Measurements from ENCODE around the gene TSEN15.

The TSEN15 gene

DNA sequence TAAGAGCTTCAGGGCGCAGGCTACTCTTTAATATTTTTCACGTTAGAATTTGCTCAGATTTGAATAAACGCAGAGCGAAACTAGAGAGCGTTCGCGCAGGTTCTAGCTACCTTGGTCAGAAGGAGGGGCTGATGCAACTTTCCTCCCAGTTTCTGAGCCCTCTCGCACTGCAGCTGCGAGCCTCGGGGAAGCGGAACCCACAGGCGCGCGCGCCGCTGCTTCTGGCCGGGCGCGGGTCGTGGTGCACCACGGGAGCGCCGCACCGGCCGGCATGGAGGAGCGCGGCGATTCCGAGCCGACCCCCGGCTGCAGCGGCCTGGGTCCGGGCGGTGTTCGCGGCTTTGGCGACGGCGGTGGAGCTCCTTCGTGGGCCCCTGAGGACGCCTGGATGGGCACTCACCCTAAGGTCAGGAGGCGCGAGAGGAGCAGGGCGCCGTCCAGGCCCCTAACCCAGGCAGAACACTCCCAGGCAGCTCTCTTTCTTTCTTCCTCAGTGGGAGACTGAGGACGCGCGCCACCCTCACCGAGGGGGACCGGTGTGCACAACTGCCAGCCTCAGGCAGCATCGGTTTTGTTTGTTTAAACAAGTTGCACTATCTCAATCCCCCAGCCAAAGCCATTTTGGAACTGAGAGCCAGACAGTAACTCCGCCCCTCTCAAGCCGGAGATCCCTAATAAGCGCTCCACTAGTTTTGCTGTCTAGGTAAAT lies at the start of gene TSEN15:
TSS of gene TSEN15 (plus strand) at position 246 of the 709 bp plus-strand sequence. CDS start at position 272, 26 bp downstream.
- DNase-seq (ENCODE audit: low read depth in 2 of 2): peak; percentile 70 to 73

- DNase-seq (ENCODE audit: low read depth in 2 of 2): no peak
Measured at GRCh38 chr1:184002071-184002470, 49.5 kb upstream of the TSEN15 start.

- no peak for DNase-seq (ENCODE audit: low read depth in 2 of 2)
Measured at GRCh38 chr1:184004935-184005334, 46.6 kb upstream of the TSEN15 start.

- DNase-seq (ENCODE audit: low read depth in 2 of 2): no peak
Measured at GRCh38 chr1:184005506-184005905, 46.0 kb upstream of the TSEN15 start.

GRCh38 chr1:184010788-184011187 lies 40.7 kb upstream of the TSEN15 start:
- no peak for DNase-seq (ENCODE audit: low read depth in 2 of 2)

- no peak for DNase-seq (ENCODE audit: low read depth in 2 of 2)
Measured at GRCh38 chr1:184012187-184012586, 39.3 kb upstream of the TSEN15 start.

GRCh38 chr1:184014271-184014670 lies 37.3 kb upstream of the TSEN15 start:
- no peak for DNase-seq (ENCODE audit: low read depth in 2 of 2)

- no peak for DNase-seq (ENCODE audit: low read depth in 2 of 2)
Measured at GRCh38 chr1:184016169-184016568, 35.4 kb upstream of the TSEN15 start.

DNA sequence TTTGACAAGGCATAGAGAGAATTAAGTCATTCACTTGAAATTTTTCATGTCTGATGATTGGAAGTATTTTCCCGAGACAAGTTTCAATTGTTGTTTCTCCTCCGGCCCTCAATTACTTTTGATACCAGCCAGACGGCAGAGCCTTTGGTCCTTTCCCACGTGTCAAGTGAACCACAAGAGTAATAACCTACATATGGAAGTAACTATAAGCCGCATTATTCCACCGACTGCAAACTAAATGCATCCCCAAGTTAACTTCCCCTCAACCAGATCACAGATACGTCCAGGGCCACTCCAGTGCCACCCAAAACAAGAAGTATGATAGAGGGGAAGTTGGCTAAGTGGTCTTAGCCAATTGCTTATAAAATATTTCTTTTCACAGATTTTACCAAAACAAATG lies 34.2 kb upstream of the TSEN15 start:
- no peak for DNase-seq (ENCODE audit: low read depth in 2 of 2)

- no peak for DNase-seq (ENCODE audit: low read depth in 2 of 2)
Measured at GRCh38 chr1:184018622-184019021, 32.9 kb upstream of the TSEN15 start.

DNA sequence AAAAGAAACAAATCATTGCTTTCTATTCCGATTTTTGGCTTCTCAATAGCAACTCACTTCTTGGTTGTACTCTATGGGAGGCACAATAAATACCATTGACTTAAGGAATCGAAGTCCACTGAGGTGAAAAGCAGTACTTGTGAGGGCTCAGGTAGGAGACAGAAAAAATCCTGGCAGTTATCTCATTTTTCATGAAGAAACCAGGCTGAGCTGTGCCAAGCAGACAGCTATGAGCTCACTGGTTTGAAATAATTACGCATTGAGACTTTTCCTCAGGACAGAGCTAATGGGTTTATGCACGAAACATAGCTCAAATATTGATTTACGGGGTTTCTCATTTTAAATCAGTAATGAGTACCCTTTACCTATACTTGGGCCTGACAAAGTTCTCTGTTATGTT lies 32.5 kb upstream of the TSEN15 start:
- DNase-seq (ENCODE audit: low read depth in 2 of 2): no peak

GRCh38 chr1:184019506-184019905 lies 32.0 kb upstream of the TSEN15 start:
- no peak for DNase-seq (ENCODE audit: low read depth in 2 of 2)

DNA sequence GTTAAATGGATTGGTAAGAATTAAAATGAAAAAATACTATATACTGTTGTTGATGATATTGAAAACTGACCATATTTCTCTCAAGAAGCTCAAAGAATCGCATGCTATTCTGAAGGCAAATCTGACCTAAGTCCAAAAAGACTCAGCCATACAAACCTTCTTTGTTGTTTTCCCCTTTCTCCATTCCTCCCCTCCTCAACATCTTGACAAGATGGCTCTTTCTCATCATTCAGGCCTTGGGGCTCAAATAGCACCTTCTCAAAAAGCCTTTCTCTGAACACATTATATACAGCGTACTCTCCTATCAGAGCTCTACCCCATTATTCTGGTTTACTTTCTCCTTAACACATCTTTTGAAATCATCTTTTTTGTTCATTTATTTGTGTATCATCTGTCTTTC lies 31.2 kb upstream of the TSEN15 start:
- no peak for DNase-seq (ENCODE audit: low read depth in 2 of 2)

DNA sequence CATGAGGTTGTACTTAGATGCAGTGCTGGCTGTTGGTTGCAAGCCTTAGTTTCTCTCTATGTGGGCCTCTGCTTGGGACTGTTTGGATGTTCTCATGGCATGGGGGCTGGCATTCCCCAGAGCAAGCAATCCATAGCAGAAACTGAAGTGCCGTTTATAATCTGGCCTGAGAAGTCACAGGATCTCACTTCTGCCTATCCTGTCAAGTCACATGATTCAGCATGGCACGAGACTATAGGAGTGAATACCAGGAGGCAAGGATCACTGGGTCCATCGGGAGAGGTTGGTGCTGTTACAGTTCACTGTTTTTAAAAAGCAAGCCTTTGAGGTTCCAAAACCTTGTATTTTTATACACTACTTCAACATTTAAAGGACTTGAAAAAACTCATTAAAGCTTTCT lies 30.7 kb upstream of the TSEN15 start:
- no peak for DNase-seq (ENCODE audit: low read depth in 2 of 2)

DNA sequence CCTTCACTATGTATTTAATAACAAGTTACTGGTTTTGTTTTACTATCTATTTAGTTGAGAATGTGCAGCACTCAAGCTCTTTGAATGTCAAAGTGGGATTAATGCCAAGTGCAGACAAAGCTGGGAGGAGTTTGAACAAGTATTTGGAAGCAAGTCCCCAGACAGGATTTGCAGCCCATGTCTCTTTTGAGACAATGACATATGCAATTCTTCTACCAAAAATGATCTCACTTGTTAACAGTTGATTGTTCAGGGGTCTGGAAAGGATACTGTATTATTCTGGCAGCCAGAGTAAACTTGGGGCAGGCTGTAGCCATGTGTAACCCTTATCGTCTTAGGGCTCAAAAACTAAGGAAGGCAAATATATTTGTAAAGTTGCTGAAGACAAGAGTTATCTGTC lies 29.8 kb upstream of the TSEN15 start:
- DNase-seq (ENCODE audit: low read depth in 2 of 2): no peak

- no peak for DNase-seq (ENCODE audit: low read depth in 2 of 2)
Measured at GRCh38 chr1:184022668-184023067, 28.9 kb upstream of the TSEN15 start.

DNA sequence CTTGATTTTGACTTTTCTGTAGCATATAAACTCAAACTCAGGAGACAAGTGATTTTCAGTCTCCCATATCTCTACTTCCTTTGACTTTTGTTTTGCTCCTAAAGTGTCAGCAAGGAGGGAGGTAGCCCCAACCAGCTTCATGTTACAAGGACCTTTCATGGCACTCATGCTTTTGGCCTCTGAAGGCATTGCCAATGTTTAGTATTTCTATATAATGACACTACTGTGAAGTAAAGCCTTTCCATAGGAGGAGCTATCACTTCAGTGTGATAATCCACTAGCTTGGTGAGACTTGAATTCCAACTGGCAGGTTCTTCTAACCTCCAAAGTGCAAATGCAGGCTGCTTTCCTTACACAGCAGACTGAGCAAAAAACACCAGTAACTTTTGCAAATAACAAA lies 28.4 kb upstream of the TSEN15 start:
- no peak for DNase-seq (ENCODE audit: low read depth in 2 of 2)

GRCh38 chr1:184025242-184025675 lies 26.3 kb upstream of the TSEN15 start:
- no peak for DNase-seq (ENCODE audit: low read depth in 2 of 2)

- DNase-seq (ENCODE audit: low read depth in 2 of 2): no peak
Measured at GRCh38 chr1:184027826-184028695, 23.5 kb upstream of the TSEN15 start.

DNA sequence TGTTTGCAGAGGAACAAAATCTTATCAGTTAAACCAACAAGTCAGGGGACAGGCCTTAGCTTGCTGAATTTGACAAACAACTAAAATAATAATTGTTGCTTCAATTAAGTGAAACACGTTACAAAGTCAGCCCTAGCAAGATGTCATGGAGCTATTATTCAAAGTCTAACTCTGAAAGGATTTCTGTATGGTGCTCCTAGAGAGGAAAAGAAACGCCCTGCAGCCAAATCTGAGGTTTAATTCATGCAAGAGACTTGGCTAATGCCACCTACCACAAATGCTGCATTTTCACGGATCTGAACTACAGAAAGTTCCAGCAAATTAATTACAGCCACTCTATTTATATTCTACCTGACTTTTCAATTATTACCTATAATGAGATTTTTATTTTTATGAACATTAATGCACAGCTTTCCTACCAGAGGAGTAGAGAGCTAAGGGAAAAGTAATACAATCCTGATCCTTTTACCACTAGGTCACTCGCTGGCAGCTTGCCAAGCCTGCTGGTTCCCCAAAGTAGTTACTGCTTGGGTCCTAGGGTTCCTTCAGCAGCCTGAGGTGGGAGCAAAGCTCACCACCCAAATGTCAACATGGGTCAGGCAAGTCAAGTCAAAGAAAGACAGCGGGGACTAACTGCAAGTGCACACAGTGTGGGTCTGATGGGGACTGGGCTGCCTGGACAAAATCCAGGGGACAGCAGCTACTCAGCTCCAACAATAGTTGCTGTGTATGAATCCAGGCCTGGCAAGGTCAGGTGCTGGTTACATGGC lies 22.5 kb upstream of the TSEN15 start:
- DNase-seq (ENCODE audit: low read depth in 2 of 2): no peak

GRCh38 chr1:184030433-184031091 lies 21.0 kb upstream of the TSEN15 start:
- no peak for DNase-seq (ENCODE audit: low read depth in 2 of 2)

GRCh38 chr1:184031092-184031408 lies 20.5 kb upstream of the TSEN15 start:
- no peak for DNase-seq (ENCODE audit: low read depth in 2 of 2)
